ENCODE measurements around the gene CNKSR2.

DNA sequence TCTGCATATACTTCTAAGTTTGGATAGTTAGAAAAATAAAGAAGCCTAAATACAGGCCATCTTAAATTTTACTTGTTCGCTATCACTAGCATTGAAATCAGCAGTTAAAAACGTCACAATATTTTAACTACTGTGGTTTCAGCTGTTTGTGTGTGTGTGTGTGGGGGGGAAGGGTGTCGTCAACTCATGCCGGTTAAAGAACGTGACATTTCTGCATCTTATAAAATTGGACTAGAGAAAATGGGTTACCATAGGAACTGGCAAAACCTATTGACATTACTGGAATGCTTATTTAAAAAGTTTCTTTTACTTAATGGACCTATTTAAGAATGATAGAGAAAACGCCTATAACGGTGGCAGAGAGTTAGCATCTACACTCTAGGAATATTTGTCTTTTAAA, 1.2 kb upstream of the CNKSR2 start:
- TF ChIP-seq AKNA (CRISPR knock-in tag; IDR thresholded peaks at IDR 0.05; ENCODE audit: borderline replicate concordance) (no peak), CEBPB (IDR thresholded peaks at IDR 0.05; ENCODE audit: borderline replicate concordance, low read depth, low read length) (no peak), ZNF704 (CRISPR knock-in tag; IDR thresholded peaks at IDR 0.05; ENCODE audit: borderline replicate concordance) (no peak), ZNF737 (CRISPR knock-in tag; IDR thresholded peaks at IDR 0.05; ENCODE audit: borderline replicate concordance) (no peak), CTCF (CRISPR knock-in tag; IDR thresholded peaks at IDR 0.05) (no peak), SUZ12 (IDR thresholded peaks at IDR 0.05; ENCODE audit: low read depth, low read length) (no peak), CREM (IDR thresholded peaks at IDR 0.05) (no peak), CREM (CRISPR knock-in tag; IDR thresholded peaks at IDR 0.05) (no peak), ZBTB20 (CRISPR knock-in tag; IDR thresholded peaks at IDR 0.05; ENCODE audit: borderline replicate concordance, low read depth) (no peak), POLR2AphosphoS2 (IDR thresholded peaks at IDR 0.05; ENCODE audit: low read depth, low read length) (no peak), GABPA (IDR thresholded peaks at IDR 0.05; ENCODE audit: low read depth, low read length) (no peak), GABPA (CRISPR knock-in tag; IDR thresholded peaks at IDR 0.05; ENCODE audit: low read depth) (no peak)
- TF ChIP-seq, protein P1, sequence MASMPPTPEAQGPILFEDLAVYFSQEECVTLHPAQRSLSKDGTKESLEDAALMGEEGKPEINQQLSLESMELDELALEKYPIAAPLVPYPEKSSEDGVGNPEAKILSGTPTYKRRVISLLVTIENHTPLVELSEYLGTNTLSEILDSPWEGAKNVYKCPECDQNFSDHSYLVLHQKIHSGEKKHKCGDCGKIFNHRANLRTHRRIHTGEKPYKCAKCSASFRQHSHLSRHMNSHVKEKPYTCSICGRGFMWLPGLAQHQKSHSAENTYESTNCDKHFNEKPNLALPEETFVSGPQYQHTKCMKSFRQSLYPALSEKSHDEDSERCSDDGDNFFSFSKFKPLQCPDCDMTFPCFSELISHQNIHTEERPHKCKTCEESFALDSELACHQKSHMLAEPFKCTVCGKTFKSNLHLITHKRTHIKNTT (CRISPR knock-in tag; IDR thresholded peaks at IDR 0.05): no peak
- TF ChIP-seq, protein P2, sequence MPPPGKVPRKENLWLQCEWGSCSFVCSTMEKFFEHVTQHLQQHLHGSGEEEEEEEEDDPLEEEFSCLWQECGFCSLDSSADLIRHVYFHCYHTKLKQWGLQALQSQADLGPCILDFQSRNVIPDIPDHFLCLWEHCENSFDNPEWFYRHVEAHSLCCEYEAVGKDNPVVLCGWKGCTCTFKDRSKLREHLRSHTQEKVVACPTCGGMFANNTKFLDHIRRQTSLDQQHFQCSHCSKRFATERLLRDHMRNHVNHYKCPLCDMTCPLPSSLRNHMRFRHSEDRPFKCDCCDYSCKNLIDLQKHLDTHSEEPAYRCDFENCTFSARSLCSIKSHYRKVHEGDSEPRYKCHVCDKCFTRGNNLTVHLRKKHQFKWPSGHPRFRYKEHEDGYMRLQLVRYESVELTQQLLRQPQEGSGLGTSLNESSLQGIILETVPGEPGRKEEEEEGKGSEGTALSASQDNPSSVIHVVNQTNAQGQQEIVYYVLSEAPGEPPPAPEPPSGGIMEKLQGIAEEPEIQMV (CRISPR knock-in tag; IDR thresholded peaks at IDR 0.05; ENCODE audit: low read depth): no peak

Data from HepG2 (cell line).